ENCODE data around the gene IGFL2.
"Not testable (repeated sequence)": the region's sequence is repeated elsewhere in the genome, so short reads cannot be mapped to it uniquely, and the experiment has no call there.

IGFL2 gene

GRCh38 chr19:46142294-46142693, 5.7 kb upstream of the IGFL2 start:
- no peak for DNase-seq (ENCODE audit: low spot score)

GRCh38 chr19:46144756-46145155, 3.3 kb upstream of the IGFL2 start:
- DNase-seq (ENCODE audit: low spot score) = no peak

- DNase-seq (ENCODE audit: low spot score) = no peak
These were observed 785 bp upstream of the IGFL2 start for GRCh38 chr19:46147166-46147740.

- no peak for DNase-seq (ENCODE audit: low spot score)
These were observed 2.6 kb downstream of the IGFL2 start for GRCh38 chr19:46150606-46151005.

GRCh38 chr19:46155237-46155636, 7.2 kb downstream of the IGFL2 start:
- no peak for DNase-seq (ENCODE audit: low spot score)

- DNase-seq (ENCODE audit: low spot score) = no peak
These were observed 11.6 kb downstream of the IGFL2 start for GRCh38 chr19:46159418-46160232.

- DNase-seq (ENCODE audit: low spot score) = no peak
These were observed 12.3 kb downstream of the IGFL2 start for GRCh38 chr19:46160233-46160775.

- not testable (repeated sequence) for DNase-seq (ENCODE audit: low spot score)
These were observed 13.7 kb downstream of the IGFL2 start for GRCh38 chr19:46161642-46162257.

GRCh38 chr19:46162731-46163130, 14.7 kb downstream of the IGFL2 start:
- no peak for DNase-seq (ENCODE audit: low spot score)

GRCh38 chr19:46173886-46174480, 25.9 kb downstream of the IGFL2 start:
- no peak for DNase-seq (ENCODE audit: low spot score)

GRCh38 chr19:46176116-46176860, 28.2 kb downstream of the IGFL2 start:
- DNase-seq (ENCODE audit: low spot score) = no peak

- no peak for DNase-seq (ENCODE audit: low spot score)
These were observed 31.2 kb downstream of the IGFL2 start for GRCh38 chr19:46179076-46179759.

- DNase-seq (ENCODE audit: low spot score) = no peak
These were observed 32.8 kb downstream of the IGFL2 start for GRCh38 chr19:46180701-46181387.

- no peak for DNase-seq (ENCODE audit: low spot score)
These were observed 33.3 kb downstream of the IGFL2 start for GRCh38 chr19:46181388-46181779.

GRCh38 chr19:46182476-46182875, 34.4 kb downstream of the IGFL2 start:
- no peak for DNase-seq (ENCODE audit: low spot score)

GRCh38 chr19:46184775-46185710, 37.0 kb downstream of the IGFL2 start:
- DNase-seq (ENCODE audit: low spot score) = not testable (repeated sequence)

- no peak for DNase-seq (ENCODE audit: low spot score)
These were observed 38.2 kb downstream of the IGFL2 start for GRCh38 chr19:46186101-46186716.

GRCh38 chr19:46186717-46187101, 38.7 kb downstream of the IGFL2 start:
- no peak for DNase-seq (ENCODE audit: low spot score)
